ENCODE measurements around the gene SLC22A23. TPM values are rescaled to one million over a fixed set of nuclear protein-coding genes. Genes with fewer than 3 reads are reported as not detected.
A peak's percentile ranks its signal among the peaks of the same experiment; 100 is the strongest.

Gene SLC22A23
- total RNA-seq, 4 donors from 2014 or later: 26.6 to 42.6 (median 37.6) TPM

DNA sequence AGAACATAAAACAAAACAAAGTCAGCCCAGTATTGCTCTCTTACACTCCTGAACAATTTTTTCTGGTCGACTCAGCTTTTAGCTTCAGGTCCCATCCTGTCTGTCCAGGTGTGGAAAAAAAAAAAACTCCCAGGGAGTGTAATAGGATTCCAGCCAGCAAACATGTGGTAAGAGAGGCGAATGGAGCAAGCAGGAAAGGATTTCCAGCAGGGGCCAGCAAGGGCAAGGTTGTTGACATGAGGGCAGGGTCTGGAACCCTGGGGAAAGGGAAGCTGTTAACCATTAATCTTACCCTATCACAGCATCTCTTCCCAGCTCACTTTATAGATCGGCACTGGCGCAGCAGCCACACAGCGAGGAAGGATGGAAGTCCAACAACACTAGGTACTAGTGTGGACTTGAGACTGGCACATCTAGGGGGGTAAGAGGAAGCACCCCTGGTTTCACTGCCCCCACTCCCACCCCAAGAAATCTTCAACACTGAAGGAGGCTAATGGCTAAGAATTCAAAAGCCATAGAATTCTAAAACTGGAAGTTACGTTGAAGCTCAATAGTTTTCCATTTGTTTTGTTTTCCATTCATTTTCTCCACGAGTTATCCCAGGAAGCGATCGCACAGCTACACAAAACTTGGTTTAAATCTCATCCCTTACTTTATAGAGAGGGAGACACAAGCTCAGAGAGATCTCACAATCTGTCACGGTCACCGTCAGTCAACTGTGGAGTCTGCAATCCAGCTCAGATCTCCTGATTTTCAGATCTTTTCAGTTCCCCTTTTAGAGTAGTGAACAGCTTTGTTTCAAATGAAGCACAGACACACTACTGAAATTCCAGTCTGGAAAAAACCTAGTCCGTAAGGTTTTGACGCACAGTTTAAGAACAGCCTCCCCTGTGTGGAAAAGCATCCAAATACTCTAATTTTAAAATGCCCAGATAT lies 53.3 kb downstream of the SLC22A23 start:
- intact Hi-C loops (cut with DNase I): no loop called here
- H3K4me1 ChIP-seq: peaks cover 17 to 76% (median 55%) of the 10 kb centered on the region in 3 donors
- H3K27ac ChIP-seq: peak overlapping the region; percentile 43 to 85 (median 72)
- no peak for DNase-seq
- no peak overlapping the region for H3K4me3 ChIP-seq
- H3K27me3 ChIP-seq: no peaks in the 10 kb centered on the region
- WGBS, 2 donors: 55 to 62% methylated on average over 13 of the region's 13 CpGs
- no peaks in the 10 kb centered on the region for H3K9me3 ChIP-seq
- TF ChIP-seq POLR2A (IDR thresholded peaks at IDR 0.05): no peak
- TF ChIP-seq, protein P1, sequence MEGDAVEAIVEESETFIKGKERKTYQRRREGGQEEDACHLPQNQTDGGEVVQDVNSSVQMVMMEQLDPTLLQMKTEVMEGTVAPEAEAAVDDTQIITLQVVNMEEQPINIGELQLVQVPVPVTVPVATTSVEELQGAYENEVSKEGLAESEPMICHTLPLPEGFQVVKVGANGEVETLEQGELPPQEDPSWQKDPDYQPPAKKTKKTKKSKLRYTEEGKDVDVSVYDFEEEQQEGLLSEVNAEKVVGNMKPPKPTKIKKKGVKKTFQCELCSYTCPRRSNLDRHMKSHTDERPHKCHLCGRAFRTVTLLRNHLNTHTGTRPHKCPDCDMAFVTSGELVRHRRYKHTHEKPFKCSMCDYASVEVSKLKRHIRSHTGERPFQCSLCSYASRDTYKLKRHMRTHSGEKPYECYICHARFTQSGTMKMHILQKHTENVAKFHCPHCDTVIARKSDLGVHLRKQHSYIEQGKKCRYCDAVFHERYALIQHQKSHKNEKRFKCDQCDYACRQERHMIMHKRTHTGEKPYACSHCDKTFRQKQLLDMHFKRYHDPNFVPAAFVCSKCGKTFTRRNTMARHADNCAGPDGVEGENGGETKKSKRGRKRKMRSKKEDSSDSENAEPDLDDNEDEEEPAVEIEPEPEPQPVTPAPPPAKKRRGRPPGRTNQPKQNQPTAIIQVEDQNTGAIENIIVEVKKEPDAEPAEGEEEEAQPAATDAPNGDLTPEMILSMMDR (IDR thresholded peaks at IDR 0.05): no peak
- H3K36me3 ChIP-seq: no peaks in the 10 kb centered on the region

DNA sequence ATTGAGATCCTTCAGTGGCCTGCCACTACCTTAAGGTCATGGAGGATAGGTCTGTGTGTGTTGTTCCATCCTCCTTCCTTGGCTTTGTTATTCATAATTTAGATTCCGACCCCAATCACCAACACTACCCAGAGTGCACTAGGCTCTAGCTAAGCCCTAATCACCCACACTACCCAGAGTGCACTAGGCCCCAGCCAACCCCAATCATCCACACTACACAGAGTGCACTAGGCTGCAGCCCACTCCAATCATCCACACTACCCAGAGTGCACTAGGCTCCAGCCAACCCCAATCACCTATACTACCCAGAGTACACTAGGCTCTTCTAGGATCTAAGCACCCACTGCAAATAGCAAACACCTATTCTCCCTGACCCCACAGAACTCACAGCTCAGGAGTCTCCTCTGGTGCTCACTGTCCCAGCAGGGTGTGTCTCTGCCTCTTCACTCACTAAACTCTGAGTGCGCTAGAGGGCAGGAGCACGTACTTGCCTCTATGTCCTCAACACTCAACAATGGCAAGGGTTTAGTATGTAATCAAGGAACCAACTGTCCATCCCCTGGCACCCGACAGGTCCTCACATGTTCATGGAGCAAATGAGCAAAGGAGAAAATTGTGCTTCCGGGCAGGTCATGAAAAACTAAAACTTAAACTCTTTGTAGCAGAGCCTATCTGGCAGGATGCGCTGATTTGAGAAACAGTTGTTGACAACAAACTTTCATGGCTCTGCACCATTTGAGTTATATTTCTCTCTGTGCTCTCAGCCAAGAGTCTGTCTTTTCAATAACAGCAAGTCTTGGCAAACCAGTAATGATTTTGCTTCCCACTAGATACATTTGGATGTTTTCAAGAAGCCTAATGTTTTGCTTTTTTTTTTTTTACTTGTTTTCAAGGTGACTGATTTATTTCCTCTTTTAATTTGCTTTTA lies 54.3 kb downstream of the SLC22A23 start:
- TF ChIP-seq POLR2A (IDR thresholded peaks at IDR 0.05): no peak
- TF ChIP-seq, protein P1 (IDR thresholded peaks at IDR 0.05): peak in 3 of 6 experiments; percentile 16 to 55 (median 30)
- Histone ChIP-seq H3K36me3 (no peaks in the 10 kb centered on the region), H3K4me1 (peaks cover 17 to 78% (median 61%) of the 10 kb centered on the region in 3 donors), H3K9me3 (no peaks in the 10 kb centered on the region), H3K27me3 (no peaks in the 10 kb centered on the region), H3K27ac (peak overlapping the region; percentile 63 to 85 (median 78)), H3K4me3 (no peak overlapping the region)
- WGBS, 2 donors: 43 to 44% methylated on average over 6 of the region's 6 CpGs
- DNase-seq: no peak
- intact Hi-C loops (cut with DNase I): no loop called here

DNA sequence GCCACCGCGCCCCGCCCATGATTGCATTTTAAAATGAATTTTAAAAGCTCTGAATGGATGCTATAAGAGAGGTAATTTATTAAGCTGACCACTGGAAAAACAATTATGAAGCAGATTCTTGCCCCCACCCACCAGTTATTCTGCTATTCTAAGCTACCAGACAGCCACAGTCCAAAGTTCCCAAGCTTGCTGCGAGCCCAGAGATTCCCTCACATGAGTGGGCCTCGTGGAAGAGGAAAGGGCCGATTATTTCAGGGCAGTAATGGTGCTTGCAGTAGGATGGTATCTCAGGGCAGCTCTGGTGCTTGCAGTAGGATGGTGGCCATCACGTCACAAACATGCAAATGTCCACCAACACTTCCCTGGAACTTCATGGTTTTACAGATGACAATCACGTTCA lies 56.7 kb downstream of the SLC22A23 start:
- Histone ChIP-seq H3K4me1 (peaks cover 12 to 70% (median 45%) of the 10 kb centered on the region in 3 donors), H3K4me3 (no peak overlapping the region), H3K27me3 (no peaks in the 10 kb centered on the region), H3K36me3 (peaks cover 0 to 3% (median 0%) of the 10 kb centered on the region in 3 donors), H3K9me3 (no peaks in the 10 kb centered on the region), H3K27ac (no peak overlapping the region)
- intact Hi-C loops (cut with DNase I): no loop called here
- WGBS, 2 donors: 92 to 98% methylated on average over 8 of the region's 8 CpGs
- DNase-seq: no peak
- TF ChIP-seq, protein P1 (IDR thresholded peaks at IDR 0.05): no peak
- no peak for TF ChIP-seq POLR2A (IDR thresholded peaks at IDR 0.05)

DNA sequence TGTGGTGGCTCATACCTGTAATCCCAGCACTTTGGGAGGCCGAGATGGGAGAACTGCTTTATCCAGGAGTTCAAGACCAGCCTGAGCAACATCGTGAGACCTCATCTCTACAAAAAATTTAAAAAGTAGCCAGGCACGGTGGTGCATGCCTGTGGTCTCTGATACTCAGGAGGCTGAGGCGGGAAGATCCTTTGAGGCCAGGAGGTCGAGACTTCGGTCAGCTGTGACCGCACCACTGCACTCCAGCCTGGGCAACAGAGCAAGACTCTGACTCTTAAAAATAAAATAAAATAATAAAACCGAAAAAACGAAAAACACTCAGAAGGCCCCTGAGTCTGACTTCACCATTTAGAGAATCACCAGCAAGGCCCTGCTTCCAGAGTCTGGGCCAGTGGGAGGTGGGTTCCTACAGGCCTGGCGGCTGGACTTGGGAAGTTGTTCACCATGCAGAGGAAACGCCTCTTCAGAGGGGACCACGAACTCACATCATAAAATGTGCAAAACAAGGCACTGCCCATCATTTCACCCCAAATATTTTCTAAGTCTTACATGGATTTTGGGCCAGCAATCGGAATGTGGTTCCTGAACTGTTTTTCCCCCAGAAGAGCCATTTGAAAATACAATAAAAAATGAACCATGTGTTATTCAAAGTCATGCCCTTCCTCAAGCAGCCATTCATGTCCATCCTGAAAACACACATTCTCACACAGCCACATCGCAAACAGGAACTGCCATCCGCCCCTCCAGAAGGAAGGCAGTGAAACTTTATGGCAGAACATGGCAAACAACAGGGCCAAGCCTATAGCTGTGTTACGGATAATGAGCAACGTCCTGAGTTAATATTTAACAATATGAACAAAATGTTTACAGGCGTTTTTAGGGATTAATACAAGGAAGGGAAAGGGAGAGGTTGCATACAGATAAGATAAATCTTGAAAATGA lies 57.8 kb downstream of the SLC22A23 start:
- Histone ChIP-seq H3K4me3 (no peak overlapping the region), H3K27ac (no peak overlapping the region), H3K9me3 (no peaks in the 10 kb centered on the region), H3K27me3 (no peaks in the 10 kb centered on the region), H3K36me3 (peaks cover 0 to 14% (median 0%) of the 10 kb centered on the region in 3 donors), H3K4me1 (peaks cover 6 to 59% (median 34%) of the 10 kb centered on the region in 3 donors)
- WGBS, 2 donors: 86 to 87% methylated on average over 15 to 18 of the region's 18 CpGs
- TF ChIP-seq, protein P1 (IDR thresholded peaks at IDR 0.05): no peak
- no peak for TF ChIP-seq POLR2A (IDR thresholded peaks at IDR 0.05)
- no peak for DNase-seq
- intact Hi-C loops (cut with DNase I): no loop called here
